Tibial artery (tissue), 4 donors: ENCODE measurements around the gene VPS33A.

Experiments
- DNase-seq, 2 donors: peaks; one replicate each; pipeline ENCODE4 v3.0.0-alpha.2; 2019
- H3K27ac ChIP-seq, 2 donors: fragments of 200-600 bp; sonication (generic) in 1 of 2; 1 replicate in 1 of 2; 2 replicates in 1 of 2; pipeline ENCODE4 v1.5.1; 2018 to 2019; ENCODE audit warnings: mild to moderate bottlenecking in 1 of 2
- H3K27me3 ChIP-seq, 2 donors: fragments of 200-600 bp; sonication (generic) in 1 of 2; one replicate each; pipeline versions ENCODE4 v1.5.1 to v1.6.0; 2016 to 2019
- H3K36me3 ChIP-seq, 3 donors: fragments of 200-600 bp; sonication (generic) in 2 of 3; one replicate each; pipeline ENCODE4 v1.5.1; 2016 to 2019; ENCODE audit warnings: mild to moderate bottlenecking in 2 of 3
- H3K4me1 ChIP-seq, 4 donors: fragments of 200-600 bp; sonication (generic) in 2 of 4; 1 replicate in 3 of 4; 2 replicates in 1 of 4; pipeline ENCODE4 v1.5.1; 2016 to 2019
- H3K4me3 ChIP-seq, 2 donors: fragments of 200-600 bp; sonication (generic) in 1 of 2; 1 replicate in 1 of 2; 2 replicates in 1 of 2; pipeline ENCODE4 v1.5.1; 2018 to 2019; ENCODE audit warnings: mild to moderate bottlenecking in 2 of 2
- H3K9me3 ChIP-seq, 3 donors: fragments of 200-600 bp; sonication (generic) in 1 of 3; one replicate each; pipeline ENCODE4 v1.5.1; 2016 to 2019
- intact Hi-C: fragments of 100-400 bp; cut with DNase I; formaldehyde crosslinking; loops from one replicate; pipeline ENCODE4 v1.15.0; 2023; ENCODE audit warnings: low total_unique reads
- TF ChIP-seq, protein P1 (sequence below), 2 experiments: fragments of 200-600 bp in 1 of 2; fragments of 450-650 bp in 1 of 2; IDR thresholded peaks; one replicate each; pipeline ENCODE4 v1.5.1; 2017 to 2019; ENCODE audit warnings: antibody characterized with exemption in 2 of 2, mild to moderate bottlenecking in 1 of 2, moderate library complexity in 1 of 2

Gene VPS33A

DNA sequence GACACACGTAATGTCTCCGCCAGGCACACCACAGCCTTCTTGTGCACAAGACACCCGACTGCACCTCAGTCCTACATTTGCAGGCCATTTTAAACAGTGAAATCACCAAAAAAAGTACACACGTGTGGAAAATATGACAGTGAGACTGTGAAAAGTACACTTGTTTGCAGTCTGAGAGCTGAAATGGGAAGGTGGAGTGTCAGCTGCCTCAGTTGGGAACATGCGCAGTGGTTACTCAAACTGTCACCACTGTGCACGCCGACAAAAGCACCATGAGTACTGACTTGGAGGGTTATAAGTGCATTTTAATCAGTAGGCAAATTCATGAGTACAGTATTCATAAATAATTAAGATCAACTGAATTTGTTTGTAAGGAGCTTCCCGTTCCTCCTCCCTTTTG lies 15.8 kb downstream of the VPS33A start:
- Histone ChIP-seq H3K27ac (no peak overlapping the region), H3K4me3 (no peak overlapping the region), H3K9me3 (no peaks in the 10 kb centered on the region), H3K27me3 (no peaks in the 10 kb centered on the region), H3K36me3 (peaks cover 13 to 64% (median 39%) of the 10 kb centered on the region in 3 donors), H3K4me1 (no peaks in the 10 kb centered on the region)
- DNase-seq = no peak
- TF ChIP-seq, protein P1, sequence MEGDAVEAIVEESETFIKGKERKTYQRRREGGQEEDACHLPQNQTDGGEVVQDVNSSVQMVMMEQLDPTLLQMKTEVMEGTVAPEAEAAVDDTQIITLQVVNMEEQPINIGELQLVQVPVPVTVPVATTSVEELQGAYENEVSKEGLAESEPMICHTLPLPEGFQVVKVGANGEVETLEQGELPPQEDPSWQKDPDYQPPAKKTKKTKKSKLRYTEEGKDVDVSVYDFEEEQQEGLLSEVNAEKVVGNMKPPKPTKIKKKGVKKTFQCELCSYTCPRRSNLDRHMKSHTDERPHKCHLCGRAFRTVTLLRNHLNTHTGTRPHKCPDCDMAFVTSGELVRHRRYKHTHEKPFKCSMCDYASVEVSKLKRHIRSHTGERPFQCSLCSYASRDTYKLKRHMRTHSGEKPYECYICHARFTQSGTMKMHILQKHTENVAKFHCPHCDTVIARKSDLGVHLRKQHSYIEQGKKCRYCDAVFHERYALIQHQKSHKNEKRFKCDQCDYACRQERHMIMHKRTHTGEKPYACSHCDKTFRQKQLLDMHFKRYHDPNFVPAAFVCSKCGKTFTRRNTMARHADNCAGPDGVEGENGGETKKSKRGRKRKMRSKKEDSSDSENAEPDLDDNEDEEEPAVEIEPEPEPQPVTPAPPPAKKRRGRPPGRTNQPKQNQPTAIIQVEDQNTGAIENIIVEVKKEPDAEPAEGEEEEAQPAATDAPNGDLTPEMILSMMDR (IDR thresholded peaks at IDR 0.05) = no peak
- intact Hi-C loops = no loop called here

DNA sequence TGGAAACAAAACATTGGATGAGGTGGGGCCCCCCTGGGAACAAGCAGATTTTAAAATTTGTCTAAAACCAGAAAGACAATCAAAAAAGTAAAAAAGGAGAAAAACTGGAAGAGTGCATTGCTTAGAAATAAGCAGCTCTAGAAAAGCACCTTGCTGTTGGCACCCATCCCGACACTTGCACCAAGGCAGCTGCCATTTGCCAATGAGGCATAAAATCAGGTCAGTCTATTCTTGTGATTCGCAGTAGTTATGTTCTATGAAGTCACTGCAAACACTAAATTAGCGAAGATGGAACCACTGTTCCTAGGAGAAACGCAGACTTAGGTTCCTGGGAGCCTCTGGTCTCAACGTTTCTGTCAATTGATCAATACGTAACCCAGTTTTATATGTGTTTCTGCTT lies 16.2 kb downstream of the VPS33A start:
- DNase-seq = no peak
- TF ChIP-seq, protein P1 (IDR thresholded peaks at IDR 0.05) = no peak
- no peaks in the 10 kb centered on the region for H3K4me1 ChIP-seq
- H3K27me3 ChIP-seq = no peaks in the 10 kb centered on the region
- peaks cover 13 to 61% (median 39%) of the 10 kb centered on the region in 3 donors for H3K36me3 ChIP-seq
- intact Hi-C loops = no loop called here
- H3K9me3 ChIP-seq = no peaks in the 10 kb centered on the region
- no peak overlapping the region for H3K27ac ChIP-seq
- H3K4me3 ChIP-seq = no peak overlapping the region

DNA sequence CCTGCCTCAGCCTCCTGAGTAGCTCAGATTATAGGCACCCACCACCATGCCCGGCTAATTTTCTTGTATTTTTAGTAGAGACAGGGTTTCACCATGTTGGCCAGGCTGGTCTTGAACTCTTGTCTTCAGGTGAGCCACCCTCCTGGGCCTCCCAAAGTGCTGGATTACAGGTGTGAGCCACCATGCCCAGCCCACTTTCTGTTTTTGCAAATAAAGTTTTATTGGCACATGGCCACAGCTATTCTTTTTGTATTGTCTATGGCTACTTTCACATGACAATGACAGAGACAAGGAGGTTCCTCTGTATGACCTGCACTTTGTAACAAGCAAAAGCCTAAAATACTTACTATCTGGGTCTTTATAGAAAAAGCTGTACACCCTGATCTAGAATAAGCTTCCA lies 20.7 kb downstream of the VPS33A start:
- Histone ChIP-seq H3K4me3 (no peak overlapping the region), H3K27ac (no peak overlapping the region), H3K4me1 (no peaks in the 10 kb centered on the region), H3K9me3 (no peaks in the 10 kb centered on the region), H3K27me3 (no peaks in the 10 kb centered on the region), H3K36me3 (peaks cover 21 to 77% (median 55%) of the 10 kb centered on the region in 3 donors)
- intact Hi-C loops = no loop called here
- no peak for DNase-seq
- TF ChIP-seq, protein P1 (IDR thresholded peaks at IDR 0.05) = no peak

DNA sequence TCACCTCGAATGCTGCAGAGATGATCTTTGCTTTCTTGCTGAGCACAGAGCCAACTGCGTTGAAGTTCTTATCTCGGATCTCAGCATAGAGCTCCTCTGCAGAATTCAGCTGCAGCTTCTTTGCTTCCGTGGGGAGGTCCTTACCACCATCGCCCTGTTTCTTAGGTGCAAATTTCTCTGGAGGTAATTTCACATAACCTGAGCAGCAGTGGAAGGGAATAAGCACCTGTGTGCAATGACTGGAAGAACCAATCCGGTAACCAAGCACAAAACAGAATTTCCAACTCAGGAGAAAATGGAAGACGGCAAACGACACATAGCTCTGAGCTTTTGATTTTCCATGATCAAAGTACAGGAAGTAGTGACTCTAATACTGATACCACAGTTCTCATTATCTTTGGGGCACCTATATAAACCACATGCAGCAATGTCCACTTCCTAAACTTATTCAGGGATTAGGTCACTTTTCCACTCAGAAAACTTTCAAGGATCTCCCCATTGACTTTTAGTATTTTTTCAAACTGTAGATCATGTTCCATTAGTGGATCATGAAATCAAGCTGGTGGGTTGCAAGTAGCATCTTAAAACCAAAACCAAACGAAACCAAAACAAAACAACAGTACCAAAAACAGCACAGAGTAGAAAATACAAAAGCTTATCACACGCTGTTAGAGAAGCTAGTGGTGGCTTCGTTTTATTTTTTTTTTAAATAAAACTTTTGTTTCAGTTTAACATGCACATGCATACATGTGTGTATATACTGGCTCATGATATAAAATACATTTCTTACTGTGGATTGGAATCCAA lies 21.5 kb downstream of the VPS33A start:
- H3K9me3 ChIP-seq = no peaks in the 10 kb centered on the region
- H3K27ac ChIP-seq = no peak overlapping the region
- H3K27me3 ChIP-seq = no peaks in the 10 kb centered on the region
- DNase-seq = no peak
- peaks cover 21 to 77% (median 56%) of the 10 kb centered on the region in 3 donors for H3K36me3 ChIP-seq
- intact Hi-C loops = no loop called here
- H3K4me3 ChIP-seq = no peak overlapping the region
- no peaks in the 10 kb centered on the region for H3K4me1 ChIP-seq
- TF ChIP-seq, protein P1 (IDR thresholded peaks at IDR 0.05) = no peak

DNA sequence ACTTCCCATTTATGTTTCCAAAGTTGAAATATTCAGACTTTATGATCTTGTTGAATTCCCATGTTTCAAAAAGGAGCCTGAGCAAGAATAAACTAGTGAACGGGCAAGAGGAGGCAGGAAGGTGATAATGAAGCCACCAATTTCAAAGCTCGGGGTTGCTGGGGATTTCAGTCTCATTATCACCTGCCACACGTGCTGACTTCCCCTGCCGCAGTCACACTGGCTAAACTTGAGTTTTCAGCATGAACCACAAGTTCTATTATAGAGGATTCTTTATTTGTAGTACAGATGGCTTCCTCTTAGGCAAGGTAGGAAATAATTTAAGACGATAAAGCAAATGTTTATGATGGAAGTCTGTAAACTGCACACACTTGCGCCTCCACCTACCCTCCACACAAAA lies 22.3 kb downstream of the VPS33A start:
- H3K4me3 ChIP-seq = no peak overlapping the region
- H3K4me1 ChIP-seq = no peaks in the 10 kb centered on the region
- DNase-seq = no peak
- no peak overlapping the region for H3K27ac ChIP-seq
- TF ChIP-seq, protein P1 (IDR thresholded peaks at IDR 0.05) = no peak
- peaks cover 16 to 70% (median 57%) of the 10 kb centered on the region in 3 donors for H3K36me3 ChIP-seq
- no peaks in the 10 kb centered on the region for H3K27me3 ChIP-seq
- no peaks in the 10 kb centered on the region for H3K9me3 ChIP-seq
- intact Hi-C loops = no loop called here
